WERI-Rb-1 (cell line): ENCODE measurements around the gene CTSW.

Source experiments
- DNase-seq: peaks from one replicate; pipeline ENCODE4 v3.0.0-alpha.2; 2020
- H3K27ac ChIP-seq: fragments of 250-450 bp; sonication (Bioruptor Pico); 2 replicates; pipeline ENCODE4 v1.5.1; 2020; ENCODE audit warnings: mild to moderate bottlenecking, moderate library complexity
- H3K27me3 ChIP-seq: fragments of 250-450 bp; sonication (Bioruptor Pico); 2 replicates; pipeline ENCODE4 v1.5.1; 2021; ENCODE audit warnings: mild to moderate bottlenecking, low read depth, moderate library complexity; ENCODE audit not compliant: insufficient read depth, severe bottlenecking
- H3K36me3 ChIP-seq: fragments of 250-450 bp; sonication (Bioruptor Pico); 2 replicates; pipeline ENCODE4 v1.5.1; 2020; ENCODE audit warnings: mild to moderate bottlenecking, moderate library complexity
- H3K4me3 ChIP-seq: 2 replicates; pipeline ENCODE4 v1.5.1; 2011; ENCODE audit warnings: low read depth, mild to moderate bottlenecking, control low read depth, low read length
- H3K9me3 ChIP-seq: fragments of 250-450 bp; sonication (Bioruptor Pico); 2 replicates; pipeline ENCODE4 v1.5.1; 2021; ENCODE audit warnings: mild to moderate bottlenecking, moderate library complexity; ENCODE audit not compliant: severe bottlenecking
- TF ChIP-seq, protein P1 (sequence below): IDR thresholded peaks from 2 replicates; pipeline ENCODE4 v1.5.1; 2011; ENCODE audit warnings: low read depth, mild to moderate bottlenecking, control low read depth, inconsistent platforms, low read length

Gene CTSW

DNA sequence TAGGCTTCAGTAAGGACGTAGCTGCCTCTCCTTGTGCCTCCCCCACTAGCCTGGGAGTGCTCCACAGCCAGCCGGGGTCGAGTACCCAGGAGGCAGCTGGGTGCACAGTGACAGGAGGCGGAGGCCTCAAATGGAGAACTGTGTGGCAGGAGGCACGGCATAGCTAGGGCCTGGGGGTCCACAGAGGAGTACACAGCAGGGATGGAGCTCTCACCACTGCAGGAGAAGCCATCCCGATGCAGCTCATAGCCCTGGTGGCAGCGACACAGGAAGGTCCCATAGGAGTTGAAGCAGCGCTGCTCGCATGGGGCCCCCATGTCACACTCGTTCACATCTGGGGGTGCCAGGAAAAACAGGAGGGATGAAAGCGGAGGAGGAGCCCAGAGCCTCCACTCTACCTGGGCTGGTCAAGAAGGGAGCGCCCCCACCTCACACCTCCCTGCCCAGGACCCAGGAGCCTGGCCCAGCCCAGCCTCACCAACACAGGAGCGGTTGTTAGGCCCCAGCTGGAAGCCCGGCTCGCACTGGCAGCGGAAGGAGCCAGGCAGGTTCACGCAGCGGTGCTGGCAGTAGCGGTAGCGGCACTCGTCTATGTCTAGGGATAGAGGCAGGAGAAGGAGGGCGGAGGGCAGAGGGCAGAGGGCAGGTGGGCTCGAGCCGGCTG, 9.9 kb upstream of the CTSW start:
- DNase-seq, result no peak
- H3K36me3 ChIP-seq, result peaks cover 33% of the 10 kb centered on the region

DNA sequence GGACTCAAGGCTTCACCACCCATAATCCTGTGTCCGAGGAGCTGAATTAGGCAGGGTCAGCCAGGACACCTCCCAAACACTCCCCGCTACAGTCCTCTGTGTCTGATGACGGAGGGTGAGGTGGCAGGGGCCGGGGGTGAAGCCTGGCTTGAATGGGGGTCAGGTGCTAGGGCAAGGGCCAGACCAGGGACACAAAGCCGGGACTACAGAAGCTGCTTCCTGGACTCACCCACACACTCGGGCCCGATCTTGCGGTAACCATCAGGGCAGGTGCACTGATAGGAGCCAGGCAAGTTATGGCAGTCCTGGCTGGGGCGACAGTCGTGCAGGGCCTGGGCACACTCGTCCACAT, 9.4 kb upstream of the CTSW start:
- H3K27ac ChIP-seq, result no peak overlapping the region
- no peak overlapping the region for H3K4me3 ChIP-seq
- H3K27me3 ChIP-seq, result no peaks in the 10 kb centered on the region
- peaks cover 28% of the 10 kb centered on the region for H3K36me3 ChIP-seq
- TF ChIP-seq, protein P1, sequence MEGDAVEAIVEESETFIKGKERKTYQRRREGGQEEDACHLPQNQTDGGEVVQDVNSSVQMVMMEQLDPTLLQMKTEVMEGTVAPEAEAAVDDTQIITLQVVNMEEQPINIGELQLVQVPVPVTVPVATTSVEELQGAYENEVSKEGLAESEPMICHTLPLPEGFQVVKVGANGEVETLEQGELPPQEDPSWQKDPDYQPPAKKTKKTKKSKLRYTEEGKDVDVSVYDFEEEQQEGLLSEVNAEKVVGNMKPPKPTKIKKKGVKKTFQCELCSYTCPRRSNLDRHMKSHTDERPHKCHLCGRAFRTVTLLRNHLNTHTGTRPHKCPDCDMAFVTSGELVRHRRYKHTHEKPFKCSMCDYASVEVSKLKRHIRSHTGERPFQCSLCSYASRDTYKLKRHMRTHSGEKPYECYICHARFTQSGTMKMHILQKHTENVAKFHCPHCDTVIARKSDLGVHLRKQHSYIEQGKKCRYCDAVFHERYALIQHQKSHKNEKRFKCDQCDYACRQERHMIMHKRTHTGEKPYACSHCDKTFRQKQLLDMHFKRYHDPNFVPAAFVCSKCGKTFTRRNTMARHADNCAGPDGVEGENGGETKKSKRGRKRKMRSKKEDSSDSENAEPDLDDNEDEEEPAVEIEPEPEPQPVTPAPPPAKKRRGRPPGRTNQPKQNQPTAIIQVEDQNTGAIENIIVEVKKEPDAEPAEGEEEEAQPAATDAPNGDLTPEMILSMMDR, result no peak
- no peaks in the 10 kb centered on the region for H3K9me3 ChIP-seq
- no peak for DNase-seq

More for the DNA sequence above, 9.9 kb upstream of the CTSW start:
- Histone ChIP-seq H3K27me3 (no peaks in the 10 kb centered on the region), H3K27ac (no peak overlapping the region), H3K9me3 (no peaks in the 10 kb centered on the region), H3K4me3 (no peak overlapping the region)
- TF ChIP-seq, protein P1, result no peak

DNA sequence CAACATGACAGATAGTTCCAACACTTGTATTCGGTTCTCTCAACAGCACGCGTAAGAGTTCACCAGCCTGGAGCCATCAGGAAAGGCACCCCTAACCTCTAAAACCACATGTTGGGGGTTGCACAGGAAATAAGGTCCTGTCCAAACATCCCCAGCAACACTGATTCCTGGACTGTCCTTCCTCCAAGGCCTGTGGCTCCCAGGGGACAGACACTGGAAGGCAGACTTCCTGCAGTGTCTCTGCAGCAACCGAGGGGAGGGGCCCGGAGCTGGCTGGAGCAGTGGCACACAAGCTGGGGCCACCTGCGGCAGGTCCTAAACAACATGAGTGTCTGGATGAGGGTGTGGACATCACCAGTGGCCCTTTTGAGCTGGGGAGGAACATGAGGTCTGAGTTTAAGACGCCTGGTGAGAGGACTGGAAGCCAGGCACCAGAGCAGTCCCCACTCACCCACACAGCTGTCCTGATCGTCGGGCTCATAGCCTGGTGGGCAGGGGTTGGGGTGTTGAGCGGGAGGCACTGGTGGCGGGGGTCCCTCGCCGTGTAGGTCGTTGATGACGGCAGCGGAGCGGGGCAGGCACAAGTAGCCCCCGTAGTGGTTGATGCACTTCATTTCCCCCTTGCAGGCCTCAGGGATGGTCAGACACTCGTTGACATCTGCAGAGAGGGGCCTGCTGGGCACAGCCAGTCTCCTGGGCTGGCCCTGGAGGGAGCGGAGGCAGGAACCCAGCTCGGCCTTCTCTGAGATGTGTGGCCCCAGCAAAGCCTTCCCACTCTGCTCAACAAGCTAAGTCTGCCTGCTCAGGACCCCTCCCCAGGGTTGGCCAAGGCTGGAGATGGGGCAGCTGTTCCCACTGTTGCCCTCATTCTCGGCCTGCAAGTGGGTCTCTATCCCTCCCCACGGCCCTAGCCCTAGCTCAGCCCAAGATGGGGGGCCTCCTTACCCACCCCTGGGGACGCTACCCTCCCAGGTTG, 8.6 kb upstream of the CTSW start:
- H3K27me3 ChIP-seq, result no peaks in the 10 kb centered on the region
- DNase-seq, result no peak
- peaks cover 21% of the 10 kb centered on the region for H3K36me3 ChIP-seq
- TF ChIP-seq, protein P1, result no peak
- no peaks in the 10 kb centered on the region for H3K9me3 ChIP-seq
- no peak overlapping the region for H3K27ac ChIP-seq
- no peak overlapping the region for H3K4me3 ChIP-seq

DNA sequence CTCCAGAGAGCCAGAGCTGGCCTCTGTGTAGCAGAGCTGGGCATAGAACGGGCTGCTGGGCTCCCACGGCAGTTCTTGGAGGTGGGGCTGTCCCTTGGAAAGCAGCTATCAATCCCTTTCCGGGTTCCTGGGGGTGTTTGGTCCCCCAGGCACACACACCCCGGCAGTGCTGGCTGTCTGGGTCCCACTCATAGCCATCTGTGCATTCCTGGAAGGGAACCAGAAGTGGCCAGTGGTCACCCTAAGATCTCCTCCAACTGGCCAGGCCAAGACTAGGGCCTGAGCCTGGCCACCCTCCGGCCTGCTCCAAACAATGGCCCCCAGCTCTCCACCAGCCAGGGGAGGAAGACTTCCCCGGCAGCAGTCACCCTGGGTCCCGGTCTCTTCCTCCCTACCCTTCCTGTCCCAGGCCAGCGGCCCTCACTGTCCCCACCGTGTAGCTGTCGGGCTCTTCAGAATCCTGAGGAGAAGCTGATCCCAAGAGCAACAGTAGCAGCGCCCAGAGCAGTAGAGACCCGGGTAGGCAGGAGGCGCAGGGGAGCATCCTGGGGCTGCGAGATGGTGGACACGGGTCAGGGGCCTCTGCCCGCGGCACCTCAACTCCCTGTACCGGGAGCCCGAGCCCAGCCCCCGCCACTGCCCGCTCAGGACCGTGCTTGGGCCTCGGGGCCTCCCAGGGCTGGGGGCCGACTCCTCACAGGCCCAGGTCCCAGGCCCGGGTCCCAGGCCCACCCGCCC, 7.7 kb upstream of the CTSW start:
- Histone ChIP-seq H3K27ac (peak overlapping the region; percentile 52), H3K36me3 (peaks cover 11% of the 10 kb centered on the region), H3K4me3 (peak overlapping the region; percentile 74), H3K9me3 (no peaks in the 10 kb centered on the region), H3K27me3 (no peaks in the 10 kb centered on the region)
- DNase-seq, result peak; percentile 55
- TF ChIP-seq, protein P1, result peak; percentile 27; the same call in 1 of the 2 replicates

DNA sequence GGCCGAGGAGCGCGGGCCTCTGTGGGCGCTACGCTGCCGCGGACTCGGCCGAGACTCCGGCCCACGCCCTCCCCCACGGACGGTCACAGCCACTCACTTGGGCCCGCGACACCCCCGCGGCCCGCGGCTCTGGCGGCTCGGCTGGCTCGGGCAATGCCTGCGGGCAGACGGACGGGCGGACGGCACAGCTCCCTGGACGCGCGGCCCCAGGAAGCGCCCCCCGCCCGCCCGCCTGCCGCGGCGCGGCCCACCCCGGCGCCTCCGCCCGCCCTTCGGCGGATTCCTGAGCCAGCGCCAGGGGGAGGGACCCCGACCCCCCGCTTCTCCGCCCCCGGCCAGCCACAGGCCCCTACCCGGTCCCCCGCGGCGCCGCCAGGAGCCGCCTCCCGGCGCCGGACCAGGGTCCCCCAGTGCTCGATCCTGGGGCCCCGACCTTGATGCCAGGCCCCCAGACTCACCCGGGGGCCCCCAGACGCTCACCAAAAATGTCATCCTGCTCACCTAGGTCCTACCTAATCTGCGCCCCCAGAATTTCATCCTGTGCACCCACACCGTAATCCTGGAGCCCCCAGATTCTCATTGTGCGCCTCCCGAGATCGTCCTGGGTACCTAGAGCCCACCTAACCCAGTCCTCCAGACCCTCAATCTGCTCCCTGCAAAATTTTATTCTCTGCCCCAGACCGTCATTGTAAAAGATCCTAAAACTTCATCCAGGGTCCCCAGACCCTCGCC, 6.9 kb upstream of the CTSW start, which contains the start of gene EFEMP2:
EFEMP2 (minus strand) TSS at position 215 of the 732 bp plus-strand sequence. CDS start 446 bp downstream, outside the sequence.
- no peaks in the 10 kb centered on the region for H3K27me3 ChIP-seq
- H3K9me3 ChIP-seq, result no peaks in the 10 kb centered on the region
- H3K4me3 ChIP-seq, result peak within 1 kb of the TSS; percentile 74
- DNase-seq, result no peak
- H3K36me3 ChIP-seq, result peaks cover 5% of the 10 kb centered on the region
- peak within 1 kb of the TSS; percentile 54 for H3K27ac ChIP-seq
- TF ChIP-seq, protein P1, result no peak
